Right cardiac atrium (tissue), 5 donors: ENCODE results near the gene MAPK11. TPM values are rescaled to one million over a fixed set of nuclear protein-coding genes. Genes with fewer than 3 reads are reported as not detected.

ENCODE experiments used
- ATAC-seq, 2 donors: fragments of 200-7000 bp; cut with Tn5 transposase; one replicate each; pipeline versions ENCODE4 v1.8.0 to v1.9.1; 2020; ENCODE audit warnings: moderate library complexity in 2 of 2, mild to moderate bottlenecking in 1 of 2
- DNase-seq, 3 donors: peaks; one replicate each; pipeline ENCODE4 v3.0.0-alpha.2; 2020
- H3K27ac ChIP-seq: one replicate; pipeline ENCODE4 v1.5.1; 2013; ENCODE audit warnings: mild to moderate bottlenecking, low read length, control low read depth, moderate library complexity
- H3K27me3 ChIP-seq: one replicate; pipeline ENCODE4 v1.6.1; 2013; ENCODE audit not compliant: control insufficient read depth, insufficient read depth
- H3K4me1 ChIP-seq: one replicate; pipeline ENCODE4 v1.6.1; 2013; ENCODE audit warnings: low read length; ENCODE audit not compliant: control insufficient read depth, insufficient read depth
- H3K4me3 ChIP-seq: one replicate; pipeline ENCODE4 v1.5.1; 2013; ENCODE audit warnings: low read length, control low read depth
- H3K9me3 ChIP-seq: one replicate; pipeline ENCODE4 v1.6.1; 2013; ENCODE audit warnings: low read length; ENCODE audit not compliant: control insufficient read depth
- WGBS: extraction: QIAGEN DNeasy Blood & Tissue Kit; methylation state at CpG from one replicate; pipeline ENCODE4 v1.1.7; 2013; 5-methylcytosine and 5-hydroxymethylcytosine counted together
- intact Hi-C, 4 donors: fragments of 100-400 bp; cut with DNase I; formaldehyde crosslinking; loops; one replicate each; pipeline versions ENCODE4 v1.11.0 to v1.14.0; 2022 to 2023
- polyA plus RNA-seq: library from polyadenylated mRNA; stranded (reverse); fragments of 200-250 nt; gene quantifications from one replicate; pipeline ENCODE4 v1.2.3, GENCODE V29; 2013
- total RNA-seq, 4 donors: library from RNA; stranded (reverse); fragmentation: NEBNext Ultra II Directional; extraction: Animal tissue kit (Norgen Biotek cat#: 25700); gene quantifications; one replicate each; pipeline ENCODE4 v1.2.1, GENCODE V29; 2021
- donor health status: healthy with polysubstance abuse.
- donor health status: DM: no; HTN: yes; CAD: no.
- donor health status: DM: no; HTN: no; CAD: no.
- donor health status: DM: no; HTN: yes; CAD: no; lungs with severe emphysema.
- donor health status: DM: yes; HTN: yes; CAD: no.

The MAPK11 gene
- total and polyA plus RNA-seq, 5 donors, result 6.4 to 8.8 (median 7.5) TPM

DNA sequence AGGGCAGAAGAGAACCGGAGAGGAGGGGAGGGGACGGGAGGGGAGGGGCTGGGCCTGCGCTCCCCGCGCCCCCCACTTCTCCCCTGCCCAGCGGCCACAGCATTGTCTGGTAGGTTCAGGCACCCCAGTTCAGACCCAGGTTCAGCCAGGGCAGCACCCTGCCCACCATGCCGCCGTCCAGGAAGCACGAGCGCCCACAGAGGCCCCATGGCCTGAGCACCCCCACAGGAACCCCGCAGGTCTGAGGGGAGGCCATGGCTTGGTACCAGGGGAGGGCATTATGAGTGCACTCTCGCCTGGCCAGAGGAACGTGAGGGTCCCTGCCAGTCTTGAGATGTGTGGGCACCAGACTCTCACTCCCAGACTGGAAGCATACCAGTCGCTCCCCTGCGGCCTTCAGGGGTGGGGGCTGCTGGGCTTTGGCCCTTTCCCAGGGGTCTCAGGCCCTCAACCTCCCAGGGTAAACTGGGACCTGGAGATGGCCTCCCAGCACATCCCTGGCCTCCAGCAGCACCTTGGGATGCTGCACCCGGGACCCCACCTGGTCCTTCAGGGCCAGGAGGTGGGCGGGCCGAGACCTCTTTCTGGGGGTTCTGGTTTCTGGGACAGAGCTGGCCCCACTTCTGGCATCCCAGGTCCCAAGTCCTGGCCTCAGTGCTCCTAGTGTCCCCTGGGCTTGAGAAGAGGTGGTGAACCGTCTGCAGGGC, 37.9 kb upstream of the MAPK11 start:
- Histone ChIP-seq H3K4me1 (peaks cover 16% of the 10 kb centered on the region), H3K27ac (peak overlapping the region; percentile 83), H3K9me3 (no peaks in the 10 kb centered on the region), H3K4me3 (no peak overlapping the region), H3K27me3 (no peaks in the 10 kb centered on the region)
- intact Hi-C loops, result no loop called here
- 31% methylated on average over 19 of the region's 19 CpGs for WGBS
- DNase-seq (peak; percentile 43 to 76 (median 73)), ATAC-seq (no peak)

- peak within 1 kb of the TSS; percentile 83 for H3K27ac ChIP-seq
- DNase-seq (peak; percentile 87 to 95 (median 95)), ATAC-seq (peak; percentile 63 to 64)
- under 1% methylated on average over 102 of the region's 105 CpGs for WGBS
- no peaks in the 10 kb centered on the region for H3K9me3 ChIP-seq
- peaks cover 16% of the 10 kb centered on the region for H3K4me1 ChIP-seq
- no peaks in the 10 kb centered on the region for H3K27me3 ChIP-seq
- intact Hi-C loops, result no loop called here
- peak within 1 kb of the TSS; percentile 84 for H3K4me3 ChIP-seq
Measured at GRCh38 chr22:50306753-50307749, 36.9 kb upstream of the MAPK11 start, which contains the start of gene PLXNB2. Gene PLXNB2 (minus strand): TSS chr22:50307646. CDS start chr22:50290584, 17,062 bp downstream.

DNA sequence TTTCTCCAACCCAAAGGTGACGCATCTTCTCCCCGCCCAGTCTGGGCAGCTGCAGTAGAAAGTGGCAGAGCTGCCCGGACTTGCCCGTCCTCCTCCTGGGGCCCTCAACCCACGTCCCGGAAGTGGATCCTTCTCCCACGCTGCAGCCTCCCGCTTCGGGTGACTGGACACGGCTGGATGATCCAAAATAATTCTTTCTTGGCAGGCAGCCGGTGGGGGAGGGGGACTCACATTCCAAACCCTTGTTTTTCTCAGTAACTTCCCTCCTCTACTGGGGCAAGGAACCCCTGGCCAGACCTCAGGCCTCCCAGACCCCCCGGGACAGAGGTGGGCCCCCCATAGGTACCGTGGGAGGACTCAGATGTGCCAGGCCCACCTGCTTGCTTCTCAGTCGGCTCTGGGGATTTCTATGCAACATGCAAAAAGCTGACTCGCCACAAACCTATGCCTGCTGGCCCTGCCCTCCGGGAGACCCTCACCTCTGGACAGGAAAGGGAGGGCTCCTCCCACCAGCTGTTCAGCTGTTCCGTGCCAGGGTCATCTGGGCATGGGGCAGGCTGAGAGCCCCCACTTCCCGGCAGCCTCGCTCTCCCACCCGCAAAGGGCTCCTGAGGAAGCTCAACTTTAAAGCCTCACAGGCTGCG, 35.9 kb upstream of the MAPK11 start:
- Histone ChIP-seq H3K27me3 (no peaks in the 10 kb centered on the region), H3K4me3 (peak overlapping the region; percentile 84), H3K4me1 (peaks cover 16% of the 10 kb centered on the region), H3K27ac (peak overlapping the region; percentile 76), H3K9me3 (no peaks in the 10 kb centered on the region)
- intact Hi-C loops, result no loop called here
- WGBS, result 1% methylated on average over 21 of the region's 21 CpGs
- ATAC-seq, result peak; percentile 49 to 54
- peak; percentile 84 to 94 (median 92) for DNase-seq

DNA sequence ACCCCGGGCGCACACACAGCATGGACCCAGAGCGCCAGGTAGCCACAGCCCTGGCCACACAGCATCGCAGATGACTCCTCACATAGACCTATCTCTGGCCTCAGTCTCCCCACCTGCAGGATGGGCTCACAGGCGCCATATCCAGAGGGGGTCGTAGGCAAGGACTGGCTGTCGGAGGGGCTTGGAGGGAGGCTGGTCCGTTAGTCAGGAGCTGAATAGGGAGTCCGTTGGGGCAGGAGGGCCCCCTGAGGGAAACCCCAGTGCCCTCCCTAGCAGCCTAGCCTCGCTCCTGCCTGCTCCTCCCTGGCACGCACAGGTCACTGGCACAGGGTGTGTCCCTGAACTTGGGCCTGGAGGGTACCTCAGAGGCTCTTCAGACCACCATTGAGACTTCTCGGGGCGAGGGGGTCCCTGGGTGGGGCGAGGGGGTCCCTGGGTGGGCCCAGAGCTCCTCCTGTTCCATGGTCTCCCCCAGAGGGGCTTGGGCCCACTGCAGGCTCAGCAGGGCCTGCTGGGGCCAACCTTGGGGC, 35.3 kb upstream of the MAPK11 start:
- H3K4me3 ChIP-seq, result peak overlapping the region; percentile 84
- DNase-seq, result peak in 1 of 3 donors; percentile 70
- no peak for ATAC-seq
- WGBS, result 49% methylated on average over 14 of the region's 14 CpGs
- H3K9me3 ChIP-seq, result no peaks in the 10 kb centered on the region
- H3K27me3 ChIP-seq, result no peaks in the 10 kb centered on the region
- peak overlapping the region; percentile 76 for H3K27ac ChIP-seq
- intact Hi-C loops, result no loop called here
- H3K4me1 ChIP-seq, result peaks cover 16% of the 10 kb centered on the region

DNA sequence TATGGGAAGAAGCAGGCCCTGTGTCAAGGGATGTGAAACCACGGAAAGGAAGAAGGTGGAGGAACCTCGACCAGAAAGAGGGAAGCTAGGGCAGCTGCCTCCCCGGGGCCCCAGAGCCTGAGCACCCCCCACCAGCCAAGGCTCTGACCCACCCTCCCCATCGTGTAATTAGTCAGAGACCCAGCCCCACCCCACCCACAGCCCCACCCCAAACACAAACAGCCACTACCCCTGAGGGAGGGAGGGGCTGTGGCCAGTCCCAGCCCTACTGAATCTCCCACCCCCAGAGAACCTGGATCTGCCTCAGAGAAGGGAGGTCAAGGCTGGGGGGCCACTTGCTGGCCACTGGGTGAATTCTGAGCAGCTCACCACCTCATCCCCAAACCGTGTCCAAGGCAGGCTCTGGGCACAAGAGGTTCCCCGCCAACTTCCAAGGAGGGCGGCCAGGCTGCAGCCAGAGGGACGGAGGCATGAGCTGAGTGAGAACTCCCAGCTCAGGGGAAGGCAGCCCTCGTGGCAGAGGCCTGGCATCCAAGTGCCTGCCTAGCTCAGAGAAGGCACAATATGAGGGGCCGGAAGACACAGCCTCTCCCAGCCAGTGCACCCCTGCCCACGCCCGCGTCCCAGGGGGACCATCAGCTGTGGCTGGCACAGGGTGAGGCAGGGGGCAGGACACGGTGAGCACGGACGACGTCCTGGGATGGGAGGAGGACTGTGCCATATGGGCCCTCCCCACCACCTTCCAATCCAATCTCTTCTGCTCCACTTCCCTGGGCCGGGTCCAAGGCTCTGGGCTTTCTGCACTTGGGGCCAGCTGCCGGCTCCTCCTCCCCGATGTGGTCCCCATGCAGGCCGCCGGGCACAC, 34.6 kb upstream of the MAPK11 start:
- Histone ChIP-seq H3K27me3 (no peaks in the 10 kb centered on the region), H3K9me3 (no peaks in the 10 kb centered on the region), H3K4me3 (no peak overlapping the region), H3K27ac (peak overlapping the region; percentile 76), H3K4me1 (peaks cover 16% of the 10 kb centered on the region)
- ATAC-seq (peak in 1 of 2 donors; percentile 1), DNase-seq (peak; percentile 60 to 88 (median 88))
- WGBS, result 33% methylated on average over 22 of the region's 22 CpGs
- intact Hi-C loops, result no loop called here

- Histone ChIP-seq H3K9me3 (no peaks in the 10 kb centered on the region), H3K27me3 (no peaks in the 10 kb centered on the region), H3K4me1 (peaks cover 14% of the 10 kb centered on the region), H3K27ac (peak overlapping the region; percentile 71), H3K4me3 (no peak overlapping the region)
- peak; percentile 54 to 90 (median 83) for DNase-seq
- 38% methylated on average over 11 of the region's 11 CpGs for WGBS
- no peak for ATAC-seq
- intact Hi-C loops, result no loop called here
Measured at GRCh38 chr22:50303848-50304527, 33.8 kb upstream of the MAPK11 start.

- ATAC-seq, result no peak
Measured at GRCh38 chr22:50303515-50303847, 33.3 kb upstream of the MAPK11 start.

DNA sequence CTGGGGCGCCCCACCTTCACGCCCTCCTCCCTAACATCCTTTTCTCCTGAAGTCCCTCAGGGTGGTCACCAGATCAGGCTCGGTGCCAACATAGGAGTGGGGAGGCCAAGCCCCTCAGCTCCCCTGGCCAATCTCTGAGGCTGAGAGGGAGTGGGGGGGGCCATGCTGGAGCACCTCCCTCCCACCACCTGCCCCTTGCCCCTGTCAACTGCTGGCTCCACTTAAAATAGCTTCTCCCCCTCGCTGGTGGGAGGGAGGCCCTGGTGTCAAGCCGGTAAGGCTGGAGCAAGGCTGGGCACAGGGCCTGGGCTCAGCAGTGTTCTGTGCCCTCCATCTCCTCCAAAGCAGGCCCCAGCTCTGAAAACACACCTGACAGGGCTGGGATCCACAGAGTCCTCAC, 32.4 kb upstream of the MAPK11 start:
- intact Hi-C loops, result no loop called here
- H3K9me3 ChIP-seq, result no peaks in the 10 kb centered on the region
- H3K4me3 ChIP-seq, result no peak overlapping the region
- peaks cover 13% of the 10 kb centered on the region for H3K4me1 ChIP-seq
- ATAC-seq, result peak in 1 of 2 donors; percentile 6
- H3K27ac ChIP-seq, result peak overlapping the region; percentile 71
- WGBS, result 47% methylated on average over 5 of the region's 5 CpGs
- DNase-seq, result peak in 2 of 3 donors; percentile 77 to 84
- H3K27me3 ChIP-seq, result no peaks in the 10 kb centered on the region

More at GRCh38 chr22:50303515-50303847, 33.3 kb upstream of the MAPK11 start:
- DNase-seq, result peak in 1 of 3 donors; percentile 79
- peak overlapping the region; percentile 71 for H3K27ac ChIP-seq
- no peaks in the 10 kb centered on the region for H3K9me3 ChIP-seq
- intact Hi-C loops, result no loop called here
- WGBS, result 52% methylated on average over 7 of the region's 7 CpGs
- H3K27me3 ChIP-seq, result no peaks in the 10 kb centered on the region
- no peak overlapping the region for H3K4me3 ChIP-seq
- H3K4me1 ChIP-seq, result peaks cover 16% of the 10 kb centered on the region

GRCh38 chr22:50302041-50302541, 31.9 kb upstream of the MAPK11 start:
- Histone ChIP-seq H3K4me3 (no peak overlapping the region), H3K4me1 (peaks cover 13% of the 10 kb centered on the region), H3K27ac (peak overlapping the region; percentile 71), H3K9me3 (no peaks in the 10 kb centered on the region), H3K27me3 (no peaks in the 10 kb centered on the region)
- intact Hi-C loops, result no loop called here
- 33% methylated on average over 9 of the region's 9 CpGs for WGBS
- ATAC-seq (peak; percentile 1 to 3), DNase-seq (peak in 2 of 3 donors; percentile 76 to 84)
